GM19035 (cell line): ENCODE results near the gene SLC29A3.
"Not testable (repeated sequence)": the region's sequence is repeated elsewhere in the genome, so short reads cannot be mapped to it uniquely, and the experiment has no call there.

Source experiments
- ATAC-seq: cut with Tn5 transposase; IDR thresholded peaks from one replicate; pipeline ENCODE4 v1.9.1; 2021; ENCODE audit not compliant: unreplicated experiment

The SLC29A3 gene

DNA sequence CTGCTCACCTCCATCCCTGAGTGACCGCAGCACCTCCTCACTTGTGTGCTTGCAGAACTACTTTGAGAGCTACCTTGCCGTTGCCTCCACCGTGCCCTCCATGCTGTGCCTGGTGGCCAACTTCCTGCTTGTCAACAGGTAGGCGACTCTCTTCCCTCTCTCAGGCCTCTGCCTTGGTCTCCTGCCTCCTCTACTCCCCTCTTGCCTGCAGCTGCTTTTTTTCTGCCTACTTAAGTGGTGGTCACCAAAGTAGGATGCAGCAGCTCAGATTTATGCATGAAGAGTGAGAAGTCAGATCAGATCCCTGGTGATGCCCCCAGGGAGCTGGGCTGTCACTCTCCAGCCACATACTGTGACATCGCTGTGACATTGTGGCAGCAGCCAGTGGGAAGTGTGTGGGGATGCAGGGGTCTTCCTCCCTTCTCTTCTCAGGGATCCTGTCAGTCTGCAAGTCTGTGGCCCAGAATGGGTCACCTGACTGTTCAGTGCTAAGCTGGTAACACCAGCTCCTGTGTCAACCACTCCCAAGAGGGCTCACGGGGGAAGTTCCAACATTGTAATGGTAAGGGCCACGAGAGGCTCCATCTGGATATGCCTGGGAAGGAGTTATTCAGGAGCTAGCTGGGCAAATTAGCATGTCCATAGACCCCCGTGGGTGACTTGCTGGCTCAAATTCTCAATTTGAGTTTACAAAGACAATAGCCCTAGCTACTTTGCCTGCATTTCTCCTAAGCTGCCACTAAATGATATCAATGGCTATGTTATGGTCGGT is 25.3 kb downstream of the SLC29A3 start:
- no peak for ATAC-seq

- no peak for ATAC-seq
Measured at GRCh38 chr10:71344993-71345480, 26.0 kb downstream of the SLC29A3 start.

DNA sequence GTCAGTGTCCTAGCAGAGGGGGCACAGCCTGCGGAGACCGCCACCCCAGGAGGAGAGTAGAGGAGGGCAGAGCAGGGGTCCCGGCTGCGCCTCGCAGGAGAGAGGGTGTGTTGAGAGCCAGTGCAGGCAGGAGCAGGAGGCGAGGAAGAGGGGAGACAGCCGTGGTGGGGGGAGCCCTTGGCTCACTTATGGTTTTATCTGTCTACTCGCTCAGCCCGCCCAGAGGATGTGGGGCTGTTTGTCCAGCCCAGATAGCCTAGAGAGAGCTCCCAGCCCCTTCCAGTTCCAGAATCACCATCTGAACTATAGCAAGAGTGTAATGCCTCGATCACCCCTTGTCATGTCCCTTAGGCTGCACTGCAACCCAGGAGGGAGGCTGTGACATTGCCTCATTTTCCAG is 26.6 kb downstream of the SLC29A3 start:
- ATAC-seq, result no peak

GRCh38 chr10:71346731-71347130 is 27.7 kb downstream of the SLC29A3 start:
- ATAC-seq, result no peak

DNA sequence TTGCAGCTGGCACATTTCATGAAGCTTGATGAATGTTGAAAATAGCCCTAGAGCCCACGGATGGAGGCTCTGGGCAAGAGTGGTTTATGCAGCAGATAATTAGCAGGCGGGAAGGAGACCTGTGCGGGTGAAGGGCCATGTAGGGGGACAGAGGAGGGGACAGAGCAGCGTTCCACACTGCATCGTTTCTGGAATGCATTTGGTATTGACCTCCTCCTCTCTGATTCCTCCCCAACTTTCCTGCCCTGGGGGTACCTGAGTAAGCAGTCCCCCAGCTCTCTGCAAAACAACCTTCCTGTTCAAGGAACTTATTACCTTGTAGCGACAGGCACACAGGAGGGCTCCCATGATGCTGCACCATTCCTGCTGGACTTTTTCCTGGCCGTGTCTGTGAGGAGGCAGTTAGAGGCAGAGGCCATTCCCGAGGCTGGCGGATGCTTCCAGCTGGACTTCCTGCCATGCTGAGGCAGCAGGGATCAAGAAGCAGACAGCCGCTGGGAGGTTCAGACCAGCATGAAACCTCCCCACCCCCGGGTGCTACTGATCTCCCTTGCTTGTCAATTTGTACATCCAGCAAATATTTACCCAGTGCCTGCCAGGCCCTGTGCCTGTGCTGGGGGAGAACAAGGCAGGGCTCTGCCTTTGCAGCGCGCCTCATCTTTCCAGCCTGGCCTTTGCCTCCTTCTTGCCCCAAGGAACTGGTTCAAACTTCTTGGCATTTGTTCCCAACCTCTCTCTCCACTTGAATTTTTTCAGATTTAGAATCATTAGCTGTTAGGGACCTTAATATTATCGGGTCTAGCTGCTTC is 28.7 kb downstream of the SLC29A3 start:
- ATAC-seq, result no peak

DNA sequence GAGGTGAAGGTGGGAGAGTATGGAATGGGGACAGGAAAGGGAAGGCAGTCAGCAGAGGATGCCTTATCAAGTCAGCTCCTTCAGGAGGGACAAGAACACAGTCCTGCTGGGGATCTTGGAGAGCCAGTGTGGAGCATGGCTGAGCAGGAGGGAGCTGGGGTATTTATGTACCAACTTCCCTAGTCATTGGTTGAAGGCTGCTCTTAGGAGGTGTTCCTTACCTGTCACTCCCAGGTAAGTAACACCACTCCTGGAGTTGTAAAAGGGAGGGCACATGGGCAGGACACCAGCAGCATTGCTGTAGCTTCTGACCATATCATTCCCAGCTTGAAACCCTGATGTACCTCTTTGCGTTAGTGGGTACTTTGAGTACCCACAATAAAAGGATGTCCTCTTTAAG is 29.8 kb downstream of the SLC29A3 start:
- no peak for ATAC-seq

- ATAC-seq, result no peak
Measured at GRCh38 chr10:71349406-71349805, 30.3 kb downstream of the SLC29A3 start.

DNA sequence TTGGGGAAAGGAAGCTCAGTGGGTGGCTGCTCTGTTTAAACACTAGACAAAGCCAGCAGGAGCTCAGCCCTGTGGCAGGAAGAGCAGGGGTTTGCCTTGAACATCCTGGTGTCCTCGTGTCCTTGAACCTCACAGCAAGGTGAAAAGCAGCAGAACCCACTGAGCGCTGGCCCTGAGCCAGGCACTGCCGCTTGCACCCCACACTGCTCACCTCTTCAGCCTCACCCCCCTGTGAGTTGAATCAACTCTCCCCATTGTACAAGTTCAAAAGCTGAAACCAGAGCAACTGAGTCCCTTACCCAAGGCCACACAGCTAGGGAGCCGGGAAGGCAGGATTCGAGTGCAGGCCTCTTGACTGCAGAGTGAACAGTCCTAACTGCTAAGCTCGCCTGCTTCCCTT is 32.0 kb downstream of the SLC29A3 start:
- ATAC-seq, result no peak

GRCh38 chr10:71351628-71352319 is 32.7 kb downstream of the SLC29A3 start:
- ATAC-seq, result no peak

DNA sequence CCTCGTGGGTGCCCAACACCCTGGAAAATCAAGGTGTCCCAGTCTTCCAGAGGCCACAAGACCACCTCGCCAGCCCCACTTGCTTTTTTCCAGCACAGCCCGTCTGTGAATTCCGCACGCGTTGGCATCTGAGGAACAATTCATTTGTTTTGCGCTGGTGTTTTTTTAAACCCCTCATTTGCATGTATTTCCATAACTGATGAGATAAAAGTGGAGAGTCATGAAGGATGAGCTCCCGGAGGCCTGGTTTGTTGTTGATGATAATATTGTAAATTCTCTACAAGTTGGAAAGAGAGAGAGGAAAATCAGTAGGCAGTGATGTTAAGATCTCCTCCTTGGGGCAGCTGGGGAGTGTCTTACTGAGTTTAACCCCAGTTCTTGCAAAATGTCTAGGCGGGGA is 34.6 kb downstream of the SLC29A3 start:
- ATAC-seq, result no peak

DNA sequence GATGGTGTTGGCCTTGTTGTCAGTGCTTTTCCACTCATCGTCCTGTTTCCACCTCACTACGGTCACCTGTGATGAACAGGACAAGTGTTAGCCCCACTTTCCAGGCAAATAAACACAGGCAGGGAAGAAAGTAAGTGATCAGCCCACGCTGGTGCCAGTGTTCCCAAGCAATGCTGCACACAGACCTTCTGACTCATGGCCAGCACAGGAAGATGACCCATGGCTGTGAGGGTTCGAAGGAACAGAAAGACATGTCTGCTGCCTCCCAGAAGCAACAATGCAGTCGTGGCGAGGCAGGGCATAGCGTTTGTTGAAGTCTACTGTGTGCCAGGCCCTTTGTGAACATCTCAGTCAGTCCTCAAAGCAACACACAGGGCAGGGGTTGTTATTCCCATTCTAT is 35.7 kb downstream of the SLC29A3 start:
- ATAC-seq, result no peak

- no peak for ATAC-seq
Measured at GRCh38 chr10:71355886-71356285, 36.8 kb downstream of the SLC29A3 start.

- no peak for ATAC-seq
Measured at GRCh38 chr10:71357792-71358265, 38.8 kb downstream of the SLC29A3 start.

DNA sequence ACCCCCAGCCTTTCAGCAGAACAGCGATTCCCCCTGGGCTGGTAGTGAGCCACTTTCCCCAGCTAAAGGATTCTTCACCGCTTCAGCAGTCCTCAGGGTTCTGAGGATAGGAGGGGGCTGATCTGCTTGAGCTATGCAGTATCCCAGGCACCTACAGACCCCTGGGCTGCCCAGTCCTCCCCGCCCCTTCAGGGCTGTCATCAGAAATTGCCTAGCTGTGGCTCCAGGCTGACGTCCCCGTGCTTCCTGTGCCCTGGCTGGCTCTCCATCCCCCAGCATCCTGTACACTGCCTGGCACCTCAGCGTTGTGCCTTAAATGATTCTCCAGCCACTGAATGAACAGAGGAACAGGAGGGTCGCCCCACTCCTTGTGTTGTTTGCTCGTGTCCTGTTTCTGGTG is 39.2 kb downstream of the SLC29A3 start:
- no peak for ATAC-seq

DNA sequence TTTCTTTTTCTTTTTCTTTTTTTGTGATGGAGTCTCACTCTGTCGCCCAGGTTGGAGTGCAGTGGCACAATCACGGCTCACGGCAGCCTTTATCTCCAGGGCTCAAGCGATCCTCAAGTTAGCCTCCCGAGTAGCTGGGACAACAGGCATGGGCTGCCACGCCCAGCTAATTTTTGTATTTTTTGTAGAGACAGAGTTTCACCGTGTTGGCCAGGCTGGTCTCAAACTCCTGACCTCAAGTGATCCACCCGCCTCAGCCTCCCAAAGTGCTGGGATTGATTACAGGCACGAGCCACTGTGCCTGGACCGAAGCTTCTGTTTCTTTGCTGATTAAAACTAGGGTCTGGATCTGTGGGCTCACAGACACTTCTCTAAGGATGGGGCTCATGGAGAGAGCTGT is 39.8 kb downstream of the SLC29A3 start:
- not testable (repeated sequence) for ATAC-seq

DNA sequence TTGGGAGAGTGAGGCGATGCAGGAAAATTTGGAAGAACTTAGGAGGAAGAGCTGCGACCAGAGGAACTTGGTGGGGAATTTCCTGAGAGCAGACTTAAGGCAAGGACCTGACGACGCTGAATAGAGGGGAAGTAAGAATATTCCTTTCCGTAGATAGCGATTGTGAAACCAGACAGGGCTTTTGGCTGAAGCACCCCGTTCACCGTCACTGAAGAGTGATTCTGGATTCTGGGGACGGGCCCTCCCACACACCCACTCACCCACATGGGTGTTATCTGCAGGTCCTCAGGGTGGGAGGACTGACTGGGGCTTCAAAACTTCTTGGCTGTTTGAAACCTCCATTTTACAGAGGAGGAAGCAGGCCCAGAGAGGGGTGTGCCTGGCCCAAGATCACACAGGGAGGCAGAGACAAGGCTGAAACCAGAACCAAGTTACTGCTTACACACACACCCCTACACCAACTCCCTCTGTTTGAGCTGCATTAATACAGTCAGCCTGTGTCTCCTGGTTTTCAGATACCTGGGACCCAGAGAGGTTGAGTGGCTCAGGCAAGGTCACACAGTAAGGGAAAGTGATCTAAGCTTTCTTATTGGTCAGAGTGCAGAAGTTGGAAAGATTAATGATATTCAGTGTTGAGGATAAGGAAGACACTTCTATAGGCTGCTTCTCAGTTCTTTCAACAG is 40.4 kb downstream of the SLC29A3 start:
- ATAC-seq, result no peak

DNA sequence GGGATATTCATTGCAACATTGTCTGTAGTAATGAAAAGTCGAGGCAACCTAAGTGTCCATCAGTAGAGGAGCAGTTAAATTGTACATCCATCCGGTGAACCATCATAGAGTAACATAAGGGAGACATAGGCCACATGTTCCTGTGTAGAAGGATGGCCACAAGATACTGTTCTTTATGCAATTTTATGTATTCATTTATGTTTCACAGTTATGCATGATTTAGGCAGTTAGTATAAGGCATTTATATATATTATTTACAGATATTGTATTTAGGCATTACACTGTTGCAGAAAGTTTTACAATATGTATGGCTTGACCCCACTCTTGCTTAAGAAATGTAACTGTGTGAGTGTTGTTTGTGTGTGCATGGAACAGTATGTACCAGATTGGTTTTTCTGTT is 41.7 kb downstream of the SLC29A3 start:
- ATAC-seq, result no peak

DNA sequence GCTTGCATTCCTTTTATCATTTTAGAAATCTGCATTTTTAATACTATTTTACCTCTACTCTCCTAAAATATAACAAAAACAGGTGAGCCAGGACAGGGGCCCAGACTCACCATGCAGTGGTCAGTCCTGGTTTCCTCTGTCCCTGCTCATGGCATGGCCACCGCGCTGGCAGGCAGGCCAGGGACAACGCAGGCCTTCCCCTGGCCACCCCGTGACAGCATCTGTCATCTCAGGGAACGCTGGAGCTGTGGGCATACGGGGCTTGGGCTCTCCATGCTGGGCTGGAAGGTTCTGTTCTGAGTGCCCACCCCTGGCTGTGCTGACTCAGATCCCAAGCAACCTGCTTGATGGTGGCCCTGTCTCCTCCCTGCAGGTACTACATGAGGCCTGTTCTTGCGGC is 42.5 kb downstream of the SLC29A3 start:
- ATAC-seq, result no peak

- ATAC-seq, result no peak
Measured at GRCh38 chr10:71362141-71362540, 43.1 kb downstream of the SLC29A3 start.

DNA sequence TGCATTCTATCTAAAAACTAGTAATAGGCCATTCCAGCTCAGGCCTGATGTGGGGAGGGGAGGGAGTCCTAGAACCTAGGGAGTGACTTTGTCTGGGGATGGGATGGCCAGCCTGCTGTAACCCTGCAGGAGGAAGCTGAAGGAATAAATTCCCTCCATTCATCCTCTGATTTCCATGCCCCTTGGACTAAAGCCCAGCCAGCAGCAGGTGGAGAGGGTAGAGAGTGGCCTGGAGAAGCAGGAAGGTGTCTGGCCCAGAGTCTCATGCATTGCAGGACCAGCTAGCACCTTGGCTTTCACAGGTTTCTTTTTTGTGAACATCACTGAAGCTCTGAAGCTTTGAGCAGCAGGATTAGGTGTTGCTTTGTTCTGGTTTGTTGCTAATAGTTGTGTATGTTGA is 44.9 kb downstream of the SLC29A3 start:
- ATAC-seq, result no peak

DNA sequence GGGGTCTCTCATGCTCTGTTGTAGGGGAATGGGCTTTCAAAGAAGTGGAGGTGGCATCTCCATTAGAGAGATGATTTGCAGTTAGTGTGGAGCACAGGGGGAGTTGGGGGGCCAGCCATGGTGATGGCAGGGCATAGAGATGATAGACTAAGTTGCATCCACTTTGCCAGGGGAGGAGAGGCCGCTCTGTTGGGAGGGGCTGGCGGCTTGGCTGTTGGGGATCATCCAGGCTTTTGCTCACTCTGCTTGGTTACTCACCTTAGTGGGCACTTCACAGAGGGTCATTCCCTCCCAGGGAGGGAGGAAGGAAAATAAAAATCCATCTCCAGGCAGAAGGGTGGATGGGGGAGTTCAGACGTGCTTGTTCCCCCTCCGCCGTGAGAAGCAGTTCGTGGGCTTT is 46.3 kb downstream of the SLC29A3 start:
- no peak for ATAC-seq
